ACHN (cell line): ENCODE measurements around the gene RILP.
"Not testable (repeated sequence)": the region's sequence is repeated elsewhere in the genome, so short reads cannot be mapped to it uniquely, and the experiment has no call there.

ENCODE experiments used
- DNase-seq: peaks from one replicate; pipeline ENCODE4 v3.0.0-alpha.2; 2015
- in situ Hi-C: cut with HindIII; loops from 2 replicates; pipeline ENCODE4 v1.10.0; 2017; ENCODE audit warnings: low sequenced_read_pairs, low pct_ligation_motif_present, low pct_unique_long_range_greater_than_20kb

RILP gene

GRCh38 chr17:1649844-1650501, at the start of gene RILP:
Gene RILP (minus strand): TSS chr17:1649866. CDS start chr17:1649804, 62 bp downstream.
- in situ Hi-C loops = no loop called here
- DNase-seq = peak; percentile 73

- in situ Hi-C loops = no loop called here
- no peak for DNase-seq
Measured at GRCh38 chr17:1697681-1698080, 48.0 kb upstream of the RILP start.

GRCh38 chr17:1695365-1695764, 45.7 kb upstream of the RILP start:
- in situ Hi-C loops = no loop called here
- no peak for DNase-seq

- in situ Hi-C loops = no loop called here
- DNase-seq = no peak
Measured at GRCh38 chr17:1693339-1693738, 43.7 kb upstream of the RILP start.

- no peak for DNase-seq
- in situ Hi-C loops = no loop called here
Measured at GRCh38 chr17:1690544-1691221, 41.0 kb upstream of the RILP start.

- DNase-seq, in situ Hi-C loops: not testable (repeated sequence)
Measured at GRCh38 chr17:1688405-1688804, 38.7 kb upstream of the RILP start.

- no peak for DNase-seq
- in situ Hi-C loops = no loop called here
Measured at GRCh38 chr17:1686086-1686485, 36.4 kb upstream of the RILP start.

GRCh38 chr17:1684378-1685189, 34.9 kb upstream of the RILP start, which contains the start of gene PRPF8:
Gene PRPF8 (minus strand): TSS chr17:1684867. CDS start chr17:1684571, 296 bp downstream.
- in situ Hi-C loops = no loop called here
- peak; percentile 99 for DNase-seq

GRCh38 chr17:1683459-1683858, 33.8 kb upstream of the RILP start:
- no peak for DNase-seq
- in situ Hi-C loops = no loop called here

GRCh38 chr17:1676401-1676800, 26.7 kb upstream of the RILP start:
- in situ Hi-C loops = no loop called here
- no peak for DNase-seq

GRCh38 chr17:1673041-1673785, 23.5 kb upstream of the RILP start:
- in situ Hi-C loops = no loop called here

GRCh38 chr17:1663934-1664333, 14.3 kb upstream of the RILP start:
- DNase-seq, in situ Hi-C loops: not testable (repeated sequence)

More at GRCh38 chr17:1673041-1673785, 23.5 kb upstream of the RILP start:
- no peak for DNase-seq

- in situ Hi-C loops = no loop called here
- no peak for DNase-seq
Measured at GRCh38 chr17:1661045-1661444, 11.4 kb upstream of the RILP start.

- in situ Hi-C loops = no loop called here
Measured at GRCh38 chr17:1658100-1658499, 8.4 kb upstream of the RILP start.

GRCh38 chr17:1653735-1654134, 4.1 kb upstream of the RILP start:
- in situ Hi-C loops = no loop called here

More at GRCh38 chr17:1658100-1658499, 8.4 kb upstream of the RILP start:
- DNase-seq = no peak

GRCh38 chr17:1652794-1653193, 3.1 kb upstream of the RILP start:
- in situ Hi-C loops, DNase-seq: not testable (repeated sequence)

More at GRCh38 chr17:1653735-1654134, 4.1 kb upstream of the RILP start:
- DNase-seq = no peak

- in situ Hi-C loops = no loop called here
Measured at GRCh38 chr17:1651559-1651844, 1.8 kb upstream of the RILP start.

GRCh38 chr17:1650731-1651558, 1.3 kb upstream of the RILP start:
- DNase-seq = no peak
- in situ Hi-C loops = no loop called here

More at GRCh38 chr17:1651559-1651844, 1.8 kb upstream of the RILP start:
- no peak for DNase-seq
